Heart left ventricle (tissue), 16 donors: Measurements from ENCODE around the gene ERMP1. TPM values are rescaled to one million over a fixed set of nuclear protein-coding genes. Genes with fewer than 3 reads are reported as not detected.

Source experiments
- ATAC-seq, 4 donors: fragments of 200-7000 bp; cut with Tn5 transposase; one replicate each; pipeline ENCODE4 v1.9.1; 2020 to 2022; ENCODE audit warnings: moderate library complexity in 4 of 4, mild to moderate bottlenecking in 3 of 4, moderate number of reproducible peaks in 1 of 4
- DNase-seq, 5 donors: peaks; one replicate each; pipeline ENCODE4 v3.0.0-alpha.2; 2020
- H3K27ac ChIP-seq, 12 donors: fragments of 200-600 bp; sonication (generic) in 4 of 12; one replicate each; pipeline versions ENCODE4 v1.5.0 to v1.8.0; 2016 to 2022; ENCODE audit warnings: mild to moderate bottlenecking in 2 of 12
- H3K27me3 ChIP-seq, 9 donors: fragments of 200-600 bp; sonication (generic) in 2 of 9; one replicate each; pipeline versions ENCODE4 v1.5.1 to v1.8.0; 2016 to 2022; ENCODE audit warnings: mild to moderate bottlenecking in 3 of 9
- H3K36me3 ChIP-seq, 9 donors: fragments of 200-600 bp; sonication (generic) in 2 of 9; one replicate each; pipeline versions ENCODE4 v1.5.0 to v1.8.0; 2018 to 2022; ENCODE audit warnings: mild to moderate bottlenecking in 2 of 9
- H3K4me1 ChIP-seq, 12 donors: fragments of 200-600 bp; sonication (generic) in 4 of 12; one replicate each; pipeline versions ENCODE4 v1.5.0 to v1.8.0; 2016 to 2022; ENCODE audit warnings: mild to moderate bottlenecking in 3 of 12
- H3K4me3 ChIP-seq, 12 donors: fragments of 200-600 bp; sonication (generic) in 4 of 12; one replicate each; pipeline versions ENCODE4 v1.5.0 to v1.8.0; 2017 to 2022; ENCODE audit warnings: mild to moderate bottlenecking in 9 of 12, moderate library complexity in 4 of 12
- H3K9me3 ChIP-seq, 12 donors: fragments of 200-600 bp; sonication (generic) in 4 of 12; one replicate each; pipeline versions ENCODE4 v1.5.0 to v1.8.0; 2016 to 2022; ENCODE audit warnings: mild to moderate bottlenecking in 1 of 12
- POLR2A ChIP-seq, 2 donors: fragments of 450-650 bp; IDR thresholded peaks; one replicate each; pipeline ENCODE4 v1.6.1; 2017; ENCODE audit warnings: antibody characterized with exemption in 2 of 2, mild to moderate bottlenecking in 2 of 2, moderate library complexity in 2 of 2
- WGBS, 4 donors: extraction: QIAGEN DNeasy Blood & Tissue Kit in 2 of 4; methylation state at CpG; one replicate each; pipeline versions ENCODE4 v1.1.5 to v1.1.7; 2013 to 2018; 5-methylcytosine and 5-hydroxymethylcytosine counted together
- intact Hi-C, 10 donors: fragments of 100-400 bp; cut with DNase I; formaldehyde crosslinking; loops; one replicate each; pipeline versions ENCODE4 v1.11.1 to v1.14.2; 2022
- polyA plus RNA-seq, 2 donors: library from polyadenylated mRNA; stranded (reverse); fragments of 200-250 nt; gene quantifications; one replicate each; pipeline ENCODE4 v1.2.3, GENCODE V29; 2013
- total RNA-seq, 9 donors: library from RNA; depleted of rRNA in 2 of 9; stranded (reverse); fragments of >200 nt in 2 of 9; fragmentation: NEBNext Ultra II Directional in 3 of 9; extraction: Animal tissue kit (Norgen Biotek cat#: 25700) in 3 of 9; gene quantifications; one replicate each; pipeline versions ENCODE4 v1.1.0 to v1.2.4, GENCODE V29; 2016 to 2023
- TF ChIP-seq, protein P1 (sequence below), 12 donors: fragments of 200-600 bp; sonication (generic) in 4 of 12; IDR thresholded peaks; one replicate each; pipeline versions ENCODE4 v1.5.0 to v1.8.0; 2018 to 2022; ENCODE audit warnings: antibody characterized with exemption in 12 of 12, mild to moderate bottlenecking in 5 of 12
- donor health status: ischemic (EF 13 %, LVEDD 7.1; RV severe dilation, severe dysfunction).
- donor health status: healthy with polysubstance abuse.
- donor health status: DM: no; HTN: yes; CAD: no.
- donor health status: DM: no; HTN: no; CAD: no.
- donor health status: ischemic (EF 25% LVEDD 6.9; RV normal size, moderate dysfunction).
- donor health status: ischemic (EF 25% LVEDD 5.7; RV mildly dilated, moderate dysfunction).
- donor health status: healthy.
- donor health status: DM: yes; HTN: yes; CAD: no.
- donor health status: ischemic (EF 35%, LVEDD 5.7; RV mildly dilated, moderate dysfunction).
- donor health status: nonischemic (EF 11% LVEDD 7.7; RV severe dilation, severe dysfunction).
- donor health status: DM: yes; HTN: yes; CAD: no.
- donor health status: PGD.
- donor health status: ischemic (EF 29% LVEDD 5.4; RV normal size, mild dysfunction).
- donor health status: nonischemic (EF 23%, LVEDD 6.1; RV moderate dilation, normal function).

Gene ERMP1
- total and polyA plus RNA-seq, 11 donors = 5.8 to 28.7 (median 20.5) TPM

DNA sequence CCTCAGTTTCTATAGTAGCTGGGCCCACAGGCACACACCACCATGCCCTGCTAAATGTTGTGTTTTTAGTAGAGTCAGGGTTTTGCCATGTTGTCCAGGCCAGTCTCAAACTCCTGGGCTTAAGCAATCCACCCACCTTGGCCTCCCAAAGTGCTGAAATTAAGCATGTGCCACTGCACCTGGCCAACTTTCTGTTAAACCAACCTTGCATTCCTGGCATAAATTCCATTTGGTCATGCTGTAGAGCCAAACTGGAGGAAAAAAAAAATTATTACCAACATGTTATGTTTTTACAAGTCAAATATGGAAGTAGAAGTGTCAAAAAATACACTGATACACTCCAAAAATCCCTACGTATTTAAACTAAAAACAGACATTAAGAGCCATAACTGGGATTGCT, 54.1 kb downstream of the ERMP1 start:
- ATAC-seq (no peak), DNase-seq (no peak)
- TF ChIP-seq, protein P1, sequence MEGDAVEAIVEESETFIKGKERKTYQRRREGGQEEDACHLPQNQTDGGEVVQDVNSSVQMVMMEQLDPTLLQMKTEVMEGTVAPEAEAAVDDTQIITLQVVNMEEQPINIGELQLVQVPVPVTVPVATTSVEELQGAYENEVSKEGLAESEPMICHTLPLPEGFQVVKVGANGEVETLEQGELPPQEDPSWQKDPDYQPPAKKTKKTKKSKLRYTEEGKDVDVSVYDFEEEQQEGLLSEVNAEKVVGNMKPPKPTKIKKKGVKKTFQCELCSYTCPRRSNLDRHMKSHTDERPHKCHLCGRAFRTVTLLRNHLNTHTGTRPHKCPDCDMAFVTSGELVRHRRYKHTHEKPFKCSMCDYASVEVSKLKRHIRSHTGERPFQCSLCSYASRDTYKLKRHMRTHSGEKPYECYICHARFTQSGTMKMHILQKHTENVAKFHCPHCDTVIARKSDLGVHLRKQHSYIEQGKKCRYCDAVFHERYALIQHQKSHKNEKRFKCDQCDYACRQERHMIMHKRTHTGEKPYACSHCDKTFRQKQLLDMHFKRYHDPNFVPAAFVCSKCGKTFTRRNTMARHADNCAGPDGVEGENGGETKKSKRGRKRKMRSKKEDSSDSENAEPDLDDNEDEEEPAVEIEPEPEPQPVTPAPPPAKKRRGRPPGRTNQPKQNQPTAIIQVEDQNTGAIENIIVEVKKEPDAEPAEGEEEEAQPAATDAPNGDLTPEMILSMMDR (IDR thresholded peaks at IDR 0.05) = no peak
- TF ChIP-seq POLR2A (IDR thresholded peaks at IDR 0.05) = no peak
- intact Hi-C loops = no loop called here
- no peak overlapping the region for H3K27ac ChIP-seq
- H3K4me3 ChIP-seq = no peak overlapping the region
- no peaks in the 10 kb centered on the region for H3K27me3 ChIP-seq
- peaks cover 0 to 48% (median 12%) of the 10 kb centered on the region in 12 donors for H3K9me3 ChIP-seq
- 89 to 100% (median 95%) methylated on average over 1 of the region's 1 CpG for WGBS, 4 donors
- H3K36me3 ChIP-seq = peaks cover 0 to 83% (median 69%) of the 10 kb centered on the region in 9 donors
- H3K4me1 ChIP-seq = peaks cover 0 to 6% (median 0%) of the 10 kb centered on the region in 12 donors

DNA sequence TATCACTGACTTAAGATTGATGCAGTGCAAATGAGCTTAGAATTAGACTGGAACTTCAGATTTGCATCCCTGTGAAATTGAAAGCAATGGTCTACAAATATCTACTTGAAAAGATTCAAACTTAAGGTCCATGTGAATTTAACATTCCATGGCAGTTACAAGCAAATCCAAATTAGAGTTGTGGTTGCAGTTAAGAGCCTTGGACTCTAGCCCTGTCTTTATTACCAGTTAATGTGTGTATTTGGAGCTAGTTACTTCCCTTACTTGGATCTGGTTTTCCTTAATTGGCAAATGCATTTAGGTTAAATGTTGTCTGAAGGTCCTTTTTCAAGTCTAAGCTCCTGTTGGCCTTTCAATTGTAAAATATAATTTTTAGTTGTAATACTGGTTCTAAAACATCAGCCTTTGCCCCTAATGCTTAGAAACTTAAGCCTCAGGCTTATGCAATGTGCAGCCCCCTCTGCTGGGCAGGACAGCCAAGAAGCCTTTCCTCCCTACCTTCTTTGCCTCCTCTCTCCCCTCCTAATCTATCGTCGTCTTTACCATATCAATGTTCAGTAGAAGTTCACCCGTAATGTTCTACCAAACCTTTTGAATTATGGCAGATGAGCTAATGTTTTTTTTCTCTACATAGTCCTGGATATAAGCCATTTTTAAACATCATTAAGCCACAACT, 59.5 kb downstream of the ERMP1 start:
- H3K27me3 ChIP-seq = no peaks in the 10 kb centered on the region
- TF ChIP-seq POLR2A (IDR thresholded peaks at IDR 0.05) = no peak
- TF ChIP-seq, protein P1 (IDR thresholded peaks at IDR 0.05) = no peak
- no peak for ATAC-seq
- H3K4me3 ChIP-seq = no peak overlapping the region
- DNase-seq = no peak
- H3K27ac ChIP-seq = no peak overlapping the region
- 84 to 91% (median 87%) methylated on average over 3 of the region's 3 CpGs for WGBS, 4 donors
- H3K36me3 ChIP-seq = peaks cover 0 to 100% (median 97%) of the 10 kb centered on the region in 9 donors
- intact Hi-C loops = no loop called here
- no peaks in the 10 kb centered on the region for H3K4me1 ChIP-seq
- H3K9me3 ChIP-seq = peaks cover 0 to 11% (median 0%) of the 10 kb centered on the region in 12 donors

DNA sequence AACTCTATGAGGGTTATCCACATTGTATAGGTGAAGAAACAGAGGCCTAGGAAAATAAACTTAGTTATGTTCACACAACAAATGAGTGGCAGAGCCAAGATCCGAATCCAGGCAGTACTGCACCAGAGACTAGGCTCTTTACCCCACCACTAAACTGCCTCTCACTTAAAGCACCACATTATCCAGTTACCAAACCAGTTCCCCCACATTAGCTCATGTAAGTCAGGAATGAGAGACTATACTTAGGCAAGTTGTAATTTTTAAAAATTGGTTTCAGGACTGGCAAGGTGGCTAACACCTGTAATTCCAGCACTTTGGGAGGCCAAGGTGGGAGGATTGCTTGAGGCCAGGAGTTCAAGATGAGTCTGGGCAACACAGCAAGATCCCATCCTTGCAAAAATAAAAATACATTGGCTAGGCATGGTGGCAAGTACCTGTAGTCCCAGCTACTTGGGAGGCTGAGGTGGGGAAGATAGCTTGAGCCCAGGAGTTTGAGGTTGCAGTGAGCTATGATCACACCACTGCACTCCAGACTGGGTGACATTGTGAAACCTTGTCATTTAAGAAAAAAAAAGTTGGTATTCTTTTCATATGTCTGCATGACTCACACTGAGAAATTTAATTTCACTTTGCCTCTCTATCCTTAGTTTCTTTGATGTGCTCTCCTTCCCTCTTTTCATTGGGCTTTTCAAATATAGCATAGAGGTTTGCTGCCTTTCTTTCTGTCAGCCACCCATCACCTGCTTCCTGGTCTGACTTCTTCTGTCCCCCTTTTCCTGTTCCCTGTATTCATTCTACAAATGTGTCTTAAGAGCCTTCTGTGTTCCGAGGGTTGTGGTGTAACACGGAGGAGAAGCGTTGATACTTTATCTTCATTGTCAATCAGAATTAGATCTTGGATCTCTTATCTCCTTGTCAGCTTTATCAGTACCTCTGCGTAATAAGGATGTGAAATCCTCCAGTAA, 64.7 kb downstream of the ERMP1 start:
- H3K4me3 ChIP-seq = no peak overlapping the region
- no peaks in the 10 kb centered on the region for H3K9me3 ChIP-seq
- intact Hi-C loops = no loop called here
- DNase-seq = no peak
- WGBS, 4 donors = 85 to 92% (median 91%) methylated on average over 5 of the region's 5 CpGs
- no peak for TF ChIP-seq POLR2A (IDR thresholded peaks at IDR 0.05)
- TF ChIP-seq, protein P1 (IDR thresholded peaks at IDR 0.05) = no peak
- ATAC-seq = no peak
- H3K36me3 ChIP-seq = peaks cover 0 to 100% (median 100%) of the 10 kb centered on the region in 9 donors
- H3K27ac ChIP-seq = no peak overlapping the region
- no peaks in the 10 kb centered on the region for H3K27me3 ChIP-seq
- no peaks in the 10 kb centered on the region for H3K4me1 ChIP-seq
